WTC11 (cell line): ENCODE measurements around the gene PC. TPM values are rescaled to one million over a fixed set of nuclear protein-coding genes. Genes with fewer than 3 reads are reported as not detected.
A peak's percentile ranks its signal among the peaks of the same experiment; 100 is the strongest.

Source experiments
- ATAC-seq: fragments of 200-7000 bp; cut with Tn5 transposase; 2 replicates; pipeline ENCODE4 v1.10.0; 2021; ENCODE audit warnings: mild to moderate bottlenecking, moderate library complexity
- CTCF ChIA-PET: fragments of 300-600 bp; sonication (Branson Sonifier 250); formaldehyde crosslinking; loops from one replicate; lab custom pipeline; 2021; ENCODE audit warnings: antibody characterized with exemption; lab: Charles Lee
- POLR2A ChIA-PET: fragments of 350-600 bp; sonication (Branson Sonifier 250); formaldehyde crosslinking; loops from one replicate; lab custom pipeline; 2021; ENCODE audit warnings: antibody characterized with exemption; lab: Charles Lee
- DNase-seq: peaks from one replicate; pipeline ENCODE4 v3.0.0; 2021; ENCODE audit warnings: low spot score
- H3K27ac Mint-ChIP-seq: 2 replicates; pipeline ENCODE4 v1.8.0; 2021; ENCODE audit warnings: mixed read lengths
- H3K27me3 Mint-ChIP-seq: 2 replicates; pipeline ENCODE4 v1.8.0; 2021; ENCODE audit warnings: low read depth, mild to moderate bottlenecking, moderate library complexity, mixed read lengths
- H3K36me3 Mint-ChIP-seq: 2 replicates; pipeline ENCODE4 v1.8.0; 2021; ENCODE audit warnings: mixed read lengths
- H3K4me1 Mint-ChIP-seq: 2 replicates; pipeline ENCODE4 v1.8.0; 2022; ENCODE audit warnings: mixed read lengths
- H3K4me3 Mint-ChIP-seq: 2 replicates; pipeline ENCODE4 v1.8.0; 2021; ENCODE audit warnings: mild to moderate bottlenecking, moderate library complexity, mixed read lengths
- H3K9me3 Mint-ChIP-seq: 2 replicates; pipeline ENCODE4 v1.8.0; 2021; ENCODE audit warnings: mixed read lengths
- GRHL2 ChIP-seq: fragments of 250-450 bp; sonication (Bioruptor Pico); IDR thresholded peaks from 2 replicates; pipeline ENCODE4 v1.8.0; 2022; ENCODE audit warnings: mild to moderate bottlenecking, moderate library complexity; ENCODE audit not compliant: insufficient replicate concordance, severe bottlenecking
- JAZF1 ChIP-seq: fragments of 250-450 bp; sonication (Bioruptor Pico); IDR thresholded peaks from 2 replicates; pipeline ENCODE4 v1.9.0; 2021; ENCODE audit warnings: moderate library complexity, mild to moderate bottlenecking, inconsistent platforms
- JUN ChIP-seq: sonication (generic); formaldehyde crosslinking; IDR thresholded peaks from 2 replicates; pipeline ENCODE4 v1.8.0; 2023; ENCODE audit warnings: mild to moderate bottlenecking, missing genetic modification reagents
- KAT7 ChIP-seq: sonication (generic); formaldehyde crosslinking; IDR thresholded peaks from 2 replicates; pipeline ENCODE4 v1.8.1; 2023; ENCODE audit warnings: missing genetic modification reagents, mild to moderate bottlenecking, borderline replicate concordance
- NFATC4 ChIP-seq: fragments of 250-450 bp; sonication (Bioruptor Pico); IDR thresholded peaks from 2 replicates; pipeline ENCODE4 v1.9.0; 2021; ENCODE audit warnings: mild to moderate bottlenecking
- NR2C2 ChIP-seq: sonication (generic); formaldehyde crosslinking; IDR thresholded peaks from 2 replicates; pipeline ENCODE4 v1.8.0; 2022; ENCODE audit warnings: mild to moderate bottlenecking, missing genetic modification reagents
- RORB ChIP-seq: fragments of 250-450 bp; sonication (Bioruptor Pico); IDR thresholded peaks from 2 replicates; pipeline ENCODE4 v1.9.0; 2021; ENCODE audit warnings: mild to moderate bottlenecking
- SP1 ChIP-seq: sonication (generic); formaldehyde crosslinking; conservative IDR thresholded peaks from 2 replicates; pipeline ENCODE4 v1.8.1; 2022; ENCODE audit warnings: missing genetic modification reagents
- TP53 ChIP-seq: sonication (generic); formaldehyde crosslinking; IDR thresholded peaks from 2 replicates; pipeline ENCODE4 v1.8.1; 2023; ENCODE audit warnings: mild to moderate bottlenecking, missing genetic modification reagents
- ZBTB21 ChIP-seq: sonication (generic); formaldehyde crosslinking; IDR thresholded peaks from 2 replicates; pipeline ENCODE4 v1.8.1; 2023; ENCODE audit warnings: mild to moderate bottlenecking, missing genetic modification reagents, borderline replicate concordance
- ZNF121 ChIP-seq: sonication (generic); formaldehyde crosslinking; IDR thresholded peaks from 2 replicates; pipeline ENCODE4 v1.8.0; 2023; ENCODE audit warnings: missing genetic modification reagents
- ZNF317 ChIP-seq: sonication (generic); formaldehyde crosslinking; IDR thresholded peaks from 2 replicates; pipeline ENCODE4 v1.8.1; 2023; ENCODE audit warnings: low read depth, mild to moderate bottlenecking, moderate library complexity, missing genetic modification reagents, borderline replicate concordance
- ZNF423 ChIP-seq: fragments of 250-450 bp; sonication (Bioruptor Pico); IDR thresholded peaks from 2 replicates; pipeline ENCODE4 v2.1.2; 2022; ENCODE audit warnings: mild to moderate bottlenecking, moderate library complexity
- total RNA-seq: library from RNA; stranded (reverse); gene quantifications from 3 replicates; pipeline ENCODE4 v1.2.3, GENCODE V29; 2021
- TF ChIP-seq, protein P1 (sequence below): sonication (generic); formaldehyde crosslinking; conservative IDR thresholded peaks from 2 replicates; pipeline ENCODE4 v1.8.1; 2022; ENCODE audit warnings: mild to moderate bottlenecking, missing genetic modification reagents
- TF ChIP-seq, protein P2 (sequence below): fragments of 250-450 bp; sonication (Bioruptor Pico); conservative IDR thresholded peaks from 2 replicates; pipeline ENCODE4 v1.9.0; 2021; ENCODE audit warnings: mild to moderate bottlenecking
- TF ChIP-seq, protein P3 (sequence below): sonication (generic); formaldehyde crosslinking; IDR thresholded peaks from 2 replicates; pipeline ENCODE4 v1.8.1; 2023; ENCODE audit warnings: mild to moderate bottlenecking, missing genetic modification reagents, moderate library complexity
- TF ChIP-seq, protein P4 (sequence below): sonication (generic); formaldehyde crosslinking; IDR thresholded peaks from 2 replicates; pipeline ENCODE4 v1.8.1; 2022; ENCODE audit warnings: low read depth, missing genetic modification reagents, borderline replicate concordance
- TF ChIP-seq, protein P5 (sequence below): sonication (generic); formaldehyde crosslinking; IDR thresholded peaks from 2 replicates; pipeline ENCODE4 v1.8.0; 2023; ENCODE audit warnings: missing genetic modification reagents
- TF ChIP-seq, protein P6 (sequence below): sonication (generic); formaldehyde crosslinking; IDR thresholded peaks from 2 replicates; pipeline ENCODE4 v1.8.0; 2022; ENCODE audit warnings: mild to moderate bottlenecking, missing genetic modification reagents
- TF ChIP-seq, protein P7 (sequence below): sonication (generic); formaldehyde crosslinking; IDR thresholded peaks from 2 replicates; pipeline ENCODE4 v1.8.0; 2023; ENCODE audit warnings: mild to moderate bottlenecking, missing genetic modification reagents
- TF ChIP-seq, protein P8 (sequence below): sonication (generic); formaldehyde crosslinking; IDR thresholded peaks from 2 replicates; pipeline ENCODE4 v1.8.1; 2023; ENCODE audit warnings: mild to moderate bottlenecking, missing genetic modification reagents, moderate library complexity
- TF ChIP-seq, protein P9 (sequence below): fragments of 250-450 bp; sonication (Bioruptor Pico); IDR thresholded peaks from 2 replicates; pipeline ENCODE4 v1.8.0; 2021; ENCODE audit warnings: mild to moderate bottlenecking

PC gene
- total RNA-seq, 1 experiment from 2014 or later: 27.2 TPM

DNA sequence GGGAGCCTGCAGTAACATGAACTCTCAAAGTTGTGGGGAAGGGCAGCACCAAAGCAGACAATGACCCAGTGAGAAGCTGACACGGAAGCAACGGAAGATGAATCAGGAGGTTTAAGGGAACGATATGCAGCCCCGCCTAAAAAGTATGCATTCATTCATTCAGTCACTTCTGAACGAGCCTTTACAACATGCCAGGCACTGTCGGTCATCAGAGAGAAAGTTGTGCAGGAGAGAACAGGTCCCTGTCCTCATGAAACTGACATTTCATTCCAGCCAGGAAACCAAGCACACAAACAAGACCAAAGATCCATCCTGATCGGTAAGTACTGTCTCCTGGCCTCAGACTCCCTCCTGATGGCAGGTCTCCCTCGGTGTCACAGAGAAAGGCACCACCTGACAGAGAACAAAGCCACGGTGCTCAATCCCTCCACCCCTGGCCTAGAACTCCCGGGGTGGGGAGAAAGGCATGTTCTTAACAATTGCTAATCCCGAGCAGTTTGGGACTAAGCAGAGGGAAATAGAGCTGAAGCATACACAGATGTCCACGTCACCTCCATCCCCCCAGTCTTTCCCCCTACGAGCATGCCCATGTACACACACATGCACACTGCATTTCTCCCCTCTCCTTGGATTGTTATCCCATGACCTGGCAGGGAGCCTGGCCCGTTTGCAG lies 52.0 kb downstream of the PC start:
- no peaks in the 10 kb centered on the region for H3K36me3 Mint-ChIP-seq
- CTCF ChIA-PET: interaction anchor here (0.6 to 1.7 kb wide), 4 partner anchors 9 to 115 kb away, joined by 3 to 5 read pairs (median 4); no protein-coding TSS in a partner anchor
- no peaks in the 10 kb centered on the region for H3K9me3 Mint-ChIP-seq
- H3K4me1 Mint-ChIP-seq: peaks cover 50% of the 10 kb centered on the region
- H3K4me3 Mint-ChIP-seq: no peak overlapping the region; the same call in 1 of the 2 replicates
- TF ChIP-seq, protein P1, sequence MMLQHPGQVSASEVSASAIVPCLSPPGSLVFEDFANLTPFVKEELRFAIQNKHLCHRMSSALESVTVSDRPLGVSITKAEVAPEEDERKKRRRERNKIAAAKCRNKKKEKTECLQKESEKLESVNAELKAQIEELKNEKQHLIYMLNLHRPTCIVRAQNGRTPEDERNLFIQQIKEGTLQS: no peak
- TF ChIP-seq JAZF1 (no peak), SP1 (CRISPR knock-in tag) (no peak), ZBTB21 (CRISPR knock-in tag) (no peak), TP53 (CRISPR knock-in tag) (no peak), ZNF423 (CRISPR knock-in tag) (peak; percentile 48; the same call in 1 of the 2 replicates), NFATC4 (no peak)
- TF ChIP-seq, protein P2, sequence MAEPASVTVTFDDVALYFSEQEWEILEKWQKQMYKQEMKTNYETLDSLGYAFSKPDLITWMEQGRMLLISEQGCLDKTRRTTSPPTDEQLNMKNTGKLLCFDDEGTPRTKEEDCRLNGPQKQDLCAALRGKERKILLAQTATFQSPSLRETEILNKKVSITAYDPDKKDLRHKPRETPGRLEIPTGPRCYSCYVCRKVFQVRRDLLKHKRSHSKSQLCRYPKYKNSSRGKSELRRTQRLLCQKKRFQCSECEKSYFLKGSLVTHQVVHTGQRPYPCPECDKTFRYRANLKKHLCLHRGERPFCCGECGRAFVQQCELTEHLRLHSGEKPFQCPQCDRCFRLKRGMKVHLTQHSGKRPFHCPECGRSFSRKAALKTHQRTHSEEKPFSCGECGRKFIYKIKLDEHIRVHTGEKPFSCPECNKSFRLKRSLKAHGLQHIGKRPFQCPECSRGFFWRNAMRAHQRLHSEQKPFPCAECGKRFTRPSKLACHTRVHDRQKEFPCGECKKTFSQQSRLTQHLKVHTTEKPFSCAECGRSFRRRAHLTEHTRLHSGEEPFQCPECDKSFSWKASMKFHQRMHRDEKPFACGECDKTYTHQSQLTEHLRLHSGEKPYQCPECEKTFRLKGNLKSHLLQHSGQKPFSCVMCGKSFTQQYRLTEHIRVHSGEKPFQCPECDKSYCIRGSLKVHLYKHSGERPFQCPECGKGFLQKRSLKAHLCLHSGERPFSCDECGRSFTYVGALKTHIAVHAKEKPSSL (CRISPR knock-in tag): no peak
- TF ChIP-seq, protein P3, sequence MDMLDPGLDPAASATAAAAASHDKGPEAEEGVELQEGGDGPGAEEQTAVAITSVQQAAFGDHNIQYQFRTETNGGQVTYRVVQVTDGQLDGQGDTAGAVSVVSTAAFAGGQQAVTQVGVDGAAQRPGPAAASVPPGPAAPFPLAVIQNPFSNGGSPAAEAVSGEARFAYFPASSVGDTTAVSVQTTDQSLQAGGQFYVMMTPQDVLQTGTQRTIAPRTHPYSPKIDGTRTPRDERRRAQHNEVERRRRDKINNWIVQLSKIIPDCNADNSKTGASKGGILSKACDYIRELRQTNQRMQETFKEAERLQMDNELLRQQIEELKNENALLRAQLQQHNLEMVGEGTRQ (CRISPR knock-in tag): 0 out of 2 replicates have a peak, but pooled peaks have one; percentile 18
- ATAC-seq (peak; percentile 87), DNase-seq (no peak)
- H3K27ac Mint-ChIP-seq: peak overlapping the region; percentile 86
- H3K27me3 Mint-ChIP-seq: no peaks in the 10 kb centered on the region
- POLR2A ChIA-PET: no interaction called here

DNA sequence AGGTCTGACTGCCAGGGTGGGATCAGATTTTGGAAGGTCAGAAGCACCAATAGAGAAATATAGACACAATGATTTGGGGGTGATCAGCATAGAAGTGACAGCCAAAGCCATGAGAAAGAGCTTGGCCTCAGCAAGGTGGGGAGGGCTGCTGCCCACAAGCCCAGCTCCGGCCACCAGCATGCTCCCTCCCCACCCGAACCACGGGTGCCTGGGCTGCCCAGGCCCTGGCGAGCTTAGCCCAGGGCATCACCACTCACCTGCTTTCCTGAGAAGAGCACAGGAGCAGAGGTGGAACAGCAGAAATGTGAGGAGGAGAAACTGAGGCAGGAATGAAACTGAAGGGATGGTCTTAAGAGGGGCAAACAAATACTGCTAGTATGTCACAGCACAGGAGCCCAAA lies 52.6 kb downstream of the PC start:
- Mint-ChIP-seq H3K27me3 (no peaks in the 10 kb centered on the region), H3K36me3 (no peaks in the 10 kb centered on the region), H3K9me3 (no peaks in the 10 kb centered on the region), H3K27ac (0 out of 2 replicates have a peak overlapping the region, but pooled peaks have one; percentile 50), H3K4me1 (peaks cover 46% of the 10 kb centered on the region), H3K4me3 (no peak overlapping the region)
- no peak for TF ChIP-seq SP1 (CRISPR knock-in tag)
- TF ChIP-seq, protein P4, sequence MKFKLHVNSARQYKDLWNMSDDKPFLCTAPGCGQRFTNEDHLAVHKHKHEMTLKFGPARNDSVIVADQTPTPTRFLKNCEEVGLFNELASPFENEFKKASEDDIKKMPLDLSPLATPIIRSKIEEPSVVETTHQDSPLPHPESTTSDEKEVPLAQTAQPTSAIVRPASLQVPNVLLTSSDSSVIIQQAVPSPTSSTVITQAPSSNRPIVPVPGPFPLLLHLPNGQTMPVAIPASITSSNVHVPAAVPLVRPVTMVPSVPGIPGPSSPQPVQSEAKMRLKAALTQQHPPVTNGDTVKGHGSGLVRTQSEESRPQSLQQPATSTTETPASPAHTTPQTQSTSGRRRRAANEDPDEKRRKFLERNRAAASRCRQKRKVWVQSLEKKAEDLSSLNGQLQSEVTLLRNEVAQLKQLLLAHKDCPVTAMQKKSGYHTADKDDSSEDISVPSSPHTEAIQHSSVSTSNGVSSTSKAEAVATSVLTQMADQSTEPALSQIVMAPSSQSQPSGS (CRISPR knock-in tag): no peak
- TF ChIP-seq, protein P5, sequence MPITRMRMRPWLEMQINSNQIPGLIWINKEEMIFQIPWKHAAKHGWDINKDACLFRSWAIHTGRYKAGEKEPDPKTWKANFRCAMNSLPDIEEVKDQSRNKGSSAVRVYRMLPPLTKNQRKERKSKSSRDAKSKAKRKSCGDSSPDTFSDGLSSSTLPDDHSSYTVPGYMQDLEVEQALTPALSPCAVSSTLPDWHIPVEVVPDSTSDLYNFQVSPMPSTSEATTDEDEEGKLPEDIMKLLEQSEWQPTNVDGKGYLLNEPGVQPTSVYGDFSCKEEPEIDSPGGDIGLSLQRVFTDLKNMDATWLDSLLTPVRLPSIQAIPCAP (CRISPR knock-in tag): no peak
- TF ChIP-seq KAT7: no peak
- TF ChIP-seq RORB (CRISPR knock-in tag): no peak
- TF ChIP-seq, protein P6, sequence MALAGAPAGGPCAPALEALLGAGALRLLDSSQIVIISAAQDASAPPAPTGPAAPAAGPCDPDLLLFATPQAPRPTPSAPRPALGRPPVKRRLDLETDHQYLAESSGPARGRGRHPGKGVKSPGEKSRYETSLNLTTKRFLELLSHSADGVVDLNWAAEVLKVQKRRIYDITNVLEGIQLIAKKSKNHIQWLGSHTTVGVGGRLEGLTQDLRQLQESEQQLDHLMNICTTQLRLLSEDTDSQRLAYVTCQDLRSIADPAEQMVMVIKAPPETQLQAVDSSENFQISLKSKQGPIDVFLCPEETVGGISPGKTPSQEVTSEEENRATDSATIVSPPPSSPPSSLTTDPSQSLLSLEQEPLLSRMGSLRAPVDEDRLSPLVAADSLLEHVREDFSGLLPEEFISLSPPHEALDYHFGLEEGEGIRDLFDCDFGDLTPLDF: no peak
- TF ChIP-seq JUN (CRISPR knock-in tag): no peak
- TF ChIP-seq, protein P7, sequence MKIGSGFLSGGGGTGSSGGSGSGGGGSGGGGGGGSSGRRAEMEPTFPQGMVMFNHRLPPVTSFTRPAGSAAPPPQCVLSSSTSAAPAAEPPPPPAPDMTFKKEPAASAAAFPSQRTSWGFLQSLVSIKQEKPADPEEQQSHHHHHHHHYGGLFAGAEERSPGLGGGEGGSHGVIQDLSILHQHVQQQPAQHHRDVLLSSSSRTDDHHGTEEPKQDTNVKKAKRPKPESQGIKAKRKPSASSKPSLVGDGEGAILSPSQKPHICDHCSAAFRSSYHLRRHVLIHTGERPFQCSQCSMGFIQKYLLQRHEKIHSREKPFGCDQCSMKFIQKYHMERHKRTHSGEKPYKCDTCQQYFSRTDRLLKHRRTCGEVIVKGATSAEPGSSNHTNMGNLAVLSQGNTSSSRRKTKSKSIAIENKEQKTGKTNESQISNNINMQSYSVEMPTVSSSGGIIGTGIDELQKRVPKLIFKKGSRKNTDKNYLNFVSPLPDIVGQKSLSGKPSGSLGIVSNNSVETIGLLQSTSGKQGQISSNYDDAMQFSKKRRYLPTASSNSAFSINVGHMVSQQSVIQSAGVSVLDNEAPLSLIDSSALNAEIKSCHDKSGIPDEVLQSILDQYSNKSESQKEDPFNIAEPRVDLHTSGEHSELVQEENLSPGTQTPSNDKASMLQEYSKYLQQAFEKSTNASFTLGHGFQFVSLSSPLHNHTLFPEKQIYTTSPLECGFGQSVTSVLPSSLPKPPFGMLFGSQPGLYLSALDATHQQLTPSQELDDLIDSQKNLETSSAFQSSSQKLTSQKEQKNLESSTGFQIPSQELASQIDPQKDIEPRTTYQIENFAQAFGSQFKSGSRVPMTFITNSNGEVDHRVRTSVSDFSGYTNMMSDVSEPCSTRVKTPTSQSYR: no peak
- TF ChIP-seq NR2C2 (CRISPR knock-in tag): no peak
- TF ChIP-seq ZNF121: no peak
- TF ChIP-seq, protein P8, sequence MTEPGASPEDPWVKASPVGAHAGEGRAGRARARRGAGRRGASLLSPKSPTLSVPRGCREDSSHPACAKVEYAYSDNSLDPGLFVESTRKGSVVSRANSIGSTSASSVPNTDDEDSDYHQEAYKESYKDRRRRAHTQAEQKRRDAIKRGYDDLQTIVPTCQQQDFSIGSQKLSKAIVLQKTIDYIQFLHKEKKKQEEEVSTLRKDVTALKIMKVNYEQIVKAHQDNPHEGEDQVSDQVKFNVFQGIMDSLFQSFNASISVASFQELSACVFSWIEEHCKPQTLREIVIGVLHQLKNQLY: no peak
- TF ChIP-seq, protein P9, sequence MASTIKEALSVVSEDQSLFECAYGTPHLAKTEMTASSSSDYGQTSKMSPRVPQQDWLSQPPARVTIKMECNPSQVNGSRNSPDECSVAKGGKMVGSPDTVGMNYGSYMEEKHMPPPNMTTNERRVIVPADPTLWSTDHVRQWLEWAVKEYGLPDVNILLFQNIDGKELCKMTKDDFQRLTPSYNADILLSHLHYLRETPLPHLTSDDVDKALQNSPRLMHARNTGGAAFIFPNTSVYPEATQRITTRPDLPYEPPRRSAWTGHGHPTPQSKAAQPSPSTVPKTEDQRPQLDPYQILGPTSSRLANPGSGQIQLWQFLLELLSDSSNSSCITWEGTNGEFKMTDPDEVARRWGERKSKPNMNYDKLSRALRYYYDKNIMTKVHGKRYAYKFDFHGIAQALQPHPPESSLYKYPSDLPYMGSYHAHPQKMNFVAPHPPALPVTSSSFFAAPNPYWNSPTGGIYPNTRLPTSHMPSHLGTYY (CRISPR knock-in tag): no peak
- no peak for TF ChIP-seq GRHL2 (CRISPR knock-in tag)
- TF ChIP-seq ZNF317: no peak
- ChIA-PET CTCF (interaction anchor here (0.6 to 1.4 kb wide), 2 partner anchors 10 to 116 kb away, joined by 3 to 4 read pairs; no protein-coding TSS in a partner anchor), POLR2A (no interaction called here)
- DNase-seq (no peak), ATAC-seq (no peak)
